SK-N-SH (cell line): Measurements from ENCODE around the gene GPR89B.

ENCODE experiments used
- CHD2 ChIP-seq: fragments of 150-350 bp; IDR thresholded peaks from 2 replicates; pipeline ENCODE4 v1.6.1; 2018; ENCODE audit warnings: low read length; ENCODE audit not compliant: partially characterized antibody
- CTCF ChIP-seq: fragments of 200-600 bp; sonication (generic); IDR thresholded peaks from 2 replicates; pipeline ENCODE4 v1.6.1; 2017; ENCODE audit warnings: antibody characterized with exemption, mild to moderate bottlenecking, moderate library complexity
- EP300 ChIP-seq, 2 experiments: IDR thresholded peaks; 2 replicates each; pipeline versions ENCODE4 v1.4.0 to v1.6.1; 2012; ENCODE audit warnings: borderline replicate concordance in 1 of 2, low read depth in 1 of 2, low read length in 1 of 2
- EZH2phosphoT487 ChIP-seq: fragments of 200-600 bp; sonication (generic); IDR thresholded peaks from 2 replicates; pipeline ENCODE4 v1.6.1; 2017; ENCODE audit warnings: low read depth, mixed run types, mild to moderate bottlenecking, antibody characterized with exemption, moderate library complexity, borderline replicate concordance
- POLR2AphosphoS5 ChIP-seq: IDR thresholded peaks from 2 replicates; pipeline ENCODE4 v1.6.1; 2012; ENCODE audit warnings: low read depth, low read length
- RAD21 ChIP-seq: IDR thresholded peaks from 2 replicates; pipeline ENCODE4 v1.6.1; 2012; ENCODE audit warnings: mild to moderate bottlenecking, low read length
- REST ChIP-seq: IDR thresholded peaks from 2 replicates; pipeline ENCODE4 v1.6.1; 2012; ENCODE audit warnings: mild to moderate bottlenecking, low read depth, low read length, moderate library complexity
- RFX5 ChIP-seq: IDR thresholded peaks from 2 replicates; pipeline ENCODE4 v1.6.1; 2012; ENCODE audit warnings: mild to moderate bottlenecking, improper control_type of control experiment, low read length
- SIN3A ChIP-seq: IDR thresholded peaks from 2 replicates; pipeline ENCODE4 v1.6.1; 2012; ENCODE audit warnings: low read depth, mild to moderate bottlenecking, low read length, moderate library complexity, borderline replicate concordance
- TAF1 ChIP-seq: IDR thresholded peaks from 2 replicates; pipeline ENCODE4 v1.6.1; 2012; ENCODE audit warnings: low read depth, mild to moderate bottlenecking, low read length, moderate library complexity, borderline replicate concordance
- USF1 ChIP-seq: IDR thresholded peaks from 2 replicates; pipeline ENCODE4 v1.4.0; 2012; ENCODE audit warnings: low read depth, borderline replicate concordance

GRCh38 chr1:147879911-147880310 is 48.3 kb upstream of the GPR89B start:
- TF ChIP-seq CTCF (no peak), RFX5 (no peak), EP300 (IDR thresholded peaks at IDR 0.05; ENCODE audit: borderline replicate concordance in 1 of 2, low read depth in 1 of 2, low read length in 1 of 2) (no peak), CHD2 (no peak), REST (no peak), POLR2AphosphoS5 (no peak), TAF1 (no peak), EZH2phosphoT487 (no peak), USF1 (no peak), SIN3A (no peak), RAD21 (no peak)
